NCI-H1436 (cell line): ENCODE data around the gene ANKRD52.
A peak's percentile ranks its signal among the peaks of the same experiment; 100 is the strongest.
"Not testable (repeated sequence)": the region's sequence is repeated elsewhere in the genome, so short reads cannot be mapped to it uniquely, and the experiment has no call there.

Experiments used
- DNase-seq: peaks from one replicate; lab custom pipeline; 2025; lab: John Stamatoyannopoulos, UW

Gene ANKRD52

DNA sequence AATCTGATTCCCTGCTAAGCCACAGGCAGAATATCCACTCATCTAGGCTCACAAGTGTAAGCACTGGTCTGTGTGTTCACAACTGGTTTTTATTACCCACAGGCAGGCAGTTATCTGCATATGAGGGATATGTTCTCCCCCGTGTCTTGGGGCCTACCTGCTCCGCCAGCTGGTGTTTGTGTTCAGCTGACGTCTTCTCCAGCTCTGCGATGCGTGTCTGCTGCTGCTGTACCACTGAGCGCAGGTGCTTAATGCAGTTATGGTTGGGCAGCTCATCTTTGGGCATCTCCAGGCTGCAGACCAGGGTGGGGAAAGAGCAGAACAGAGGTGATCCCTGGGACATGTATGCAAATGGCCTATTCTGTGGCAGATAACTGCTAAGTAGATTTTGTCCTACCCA is 50.2 kb downstream of the ANKRD52 start:
- no peak for DNase-seq

DNA sequence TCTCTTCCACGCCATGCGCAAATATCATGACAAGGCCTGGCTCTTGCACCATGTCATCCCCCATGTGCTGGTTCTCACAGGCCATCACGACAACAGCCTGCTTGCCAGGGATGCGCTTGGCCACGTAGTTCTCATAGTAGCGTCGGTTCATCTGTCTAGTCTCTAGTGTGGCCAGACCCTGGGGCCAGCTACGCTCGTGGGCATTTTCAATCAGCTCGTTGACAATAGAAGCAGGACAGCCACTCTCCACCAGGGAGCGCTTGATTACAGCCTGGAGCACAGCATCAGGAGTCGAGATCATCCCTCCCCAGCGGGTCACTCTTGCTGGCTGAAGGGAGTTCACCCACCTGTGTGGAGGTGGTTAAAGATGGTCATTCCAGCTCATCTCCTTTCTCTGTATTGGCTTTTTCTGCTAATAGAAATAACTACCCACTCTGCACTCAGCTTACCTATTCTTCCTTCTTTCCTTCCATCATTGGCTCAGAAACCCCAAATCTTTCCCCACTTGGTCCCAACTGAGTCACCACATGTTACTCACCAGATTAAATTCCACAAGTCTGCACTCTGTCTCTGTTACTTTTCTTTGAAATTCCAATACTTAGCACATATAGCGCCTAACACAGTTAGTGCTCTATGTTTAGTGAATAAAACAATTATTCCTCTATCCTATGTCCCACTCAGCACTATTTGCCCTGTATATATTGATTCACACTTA is 51.6 kb downstream of the ANKRD52 start:
- no peak for DNase-seq

GRCh38 chr12:56205445-56205844 is 52.7 kb downstream of the ANKRD52 start:
- DNase-seq, result no peak

- DNase-seq, result no peak
Observed at GRCh38 chr12:56204275-56204674, 53.9 kb downstream of the ANKRD52 start.

- no peak for DNase-seq
Observed at GRCh38 chr12:56202838-56203237, 55.3 kb downstream of the ANKRD52 start.

GRCh38 chr12:56202366-56202765 is 55.8 kb downstream of the ANKRD52 start:
- no peak for DNase-seq

- DNase-seq, result no peak
Observed at GRCh38 chr12:56198836-56199235, 59.3 kb downstream of the ANKRD52 start.

GRCh38 chr12:56197921-56198635 is 60.1 kb downstream of the ANKRD52 start:
- DNase-seq, result no peak

DNA sequence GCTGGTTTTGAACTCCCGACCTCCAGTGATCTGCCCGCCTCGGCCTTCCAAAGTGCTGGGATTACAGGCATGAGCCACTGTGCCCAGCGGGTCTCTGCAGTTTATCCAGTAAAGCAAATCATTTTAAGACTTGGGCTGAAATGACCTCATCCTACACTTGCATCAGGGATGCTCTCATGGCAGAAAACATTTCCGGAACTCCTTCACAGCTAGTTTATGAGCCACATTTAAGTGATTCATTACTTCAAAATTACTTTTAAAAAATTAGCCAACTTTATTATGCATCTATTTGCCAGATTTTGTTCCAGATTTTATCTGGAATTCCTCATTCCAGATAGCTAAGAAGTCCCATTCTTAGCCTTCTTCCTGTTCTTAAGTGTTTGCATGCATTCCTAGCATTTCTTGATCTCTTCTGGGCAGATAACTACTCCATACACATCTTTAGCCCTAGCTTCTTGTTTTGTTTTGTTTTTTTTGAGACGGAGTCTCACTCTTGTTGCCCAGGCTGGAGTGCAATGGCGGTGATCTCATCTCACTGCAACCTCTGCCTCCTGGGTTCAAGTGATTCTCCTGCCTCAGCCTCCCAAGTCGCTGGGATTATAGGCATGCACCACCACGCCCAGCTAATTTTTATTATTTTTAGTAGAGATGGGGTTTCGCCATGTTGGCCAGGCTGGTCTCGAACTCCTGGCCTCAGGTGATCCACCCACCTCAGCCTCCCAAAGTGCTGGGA is 61.2 kb downstream of the ANKRD52 start:
- not testable (repeated sequence) for DNase-seq

- DNase-seq, result peak; percentile 85
Observed at GRCh38 chr12:56193025-56193578, 65.1 kb downstream of the ANKRD52 start.

- no peak for DNase-seq
Observed at GRCh38 chr12:56192582-56192981, 65.6 kb downstream of the ANKRD52 start.

- no peak for DNase-seq
Observed at GRCh38 chr12:56190695-56191155, 67.5 kb downstream of the ANKRD52 start.

DNA sequence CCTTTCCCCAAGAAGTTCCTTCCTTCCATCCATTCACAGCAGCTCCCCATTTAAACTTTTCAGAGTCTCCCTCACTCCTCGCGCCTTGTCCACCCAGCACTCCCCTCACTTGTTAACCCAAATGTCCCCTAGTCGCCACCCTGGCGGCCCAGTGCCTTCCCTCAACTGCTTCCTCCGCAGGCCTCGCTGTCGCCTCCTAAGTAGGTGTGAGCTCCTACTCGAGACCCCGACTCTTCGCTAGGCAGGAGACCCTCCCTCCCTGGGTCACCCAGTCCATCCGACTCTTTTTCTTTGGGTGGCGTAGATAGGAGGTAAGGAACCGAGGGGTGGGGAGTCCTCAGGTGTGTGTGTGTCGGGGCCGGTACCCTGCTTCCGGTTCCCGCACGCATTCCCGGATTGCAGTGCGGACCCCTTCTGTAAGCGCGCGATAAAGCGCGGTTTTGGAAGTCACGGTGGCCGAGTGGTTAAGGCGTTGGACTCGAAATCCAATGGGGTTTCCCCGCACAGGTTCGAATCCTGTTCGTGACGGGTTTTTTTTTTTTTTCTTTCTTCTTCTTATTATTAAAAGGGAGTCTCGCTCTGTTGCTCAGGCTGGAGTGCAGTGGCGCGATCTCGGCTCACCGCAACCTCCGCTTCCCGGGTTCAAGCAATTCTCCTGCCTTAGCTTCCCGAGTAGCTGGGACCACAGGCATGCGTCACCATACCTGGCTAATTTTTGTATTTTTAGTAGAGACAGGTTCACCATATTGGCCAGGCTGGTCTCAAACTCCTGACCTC is 68.1 kb downstream of the ANKRD52 start:
- peak; percentile 86 for DNase-seq

GRCh38 chr12:56189099-56189917 is 68.9 kb downstream of the ANKRD52 start, which contains the start of gene SMARCC2:
Gene SMARCC2 (minus strand): TSS chr12:56189483. CDS start chr12:56189461, 22 bp downstream.
- DNase-seq, result peak; percentile 88

- no peak for DNase-seq
Observed at GRCh38 chr12:56188778-56189098, 69.4 kb downstream of the ANKRD52 start.

GRCh38 chr12:56188131-56188777 is 69.9 kb downstream of the ANKRD52 start:
- DNase-seq, result no peak
